Frontal cortex (tissue), 4 donors: Measurements from ENCODE around the gene MYO3B. TPM values are rescaled to one million over a fixed set of nuclear protein-coding genes. Genes with fewer than 3 reads are reported as not detected.

Experiments used
- DNase-seq, 2 donors: peaks; one replicate each; pipeline ENCODE4 v3.0.0; 2012; ENCODE audit warnings: low spot score in 2 of 2
- FAIRE-seq: peaks from 2 replicates; lab custom pipeline; 2012; peaks lifted over from hg19 to GRCh38; lab: Jason Lieb, UNC
- total RNA-seq: library from RNA; depleted of rRNA; stranded (reverse); fragments of >200 nt; gene quantifications from one replicate; pipeline ENCODE4 v1.2.3, GENCODE V29; 2014
- donor health status: control.
- donor health status: control.
- donor health status: control.

The MYO3B gene
- total RNA-seq, 1 donor from 2014 or later = 0.41 TPM

DNA sequence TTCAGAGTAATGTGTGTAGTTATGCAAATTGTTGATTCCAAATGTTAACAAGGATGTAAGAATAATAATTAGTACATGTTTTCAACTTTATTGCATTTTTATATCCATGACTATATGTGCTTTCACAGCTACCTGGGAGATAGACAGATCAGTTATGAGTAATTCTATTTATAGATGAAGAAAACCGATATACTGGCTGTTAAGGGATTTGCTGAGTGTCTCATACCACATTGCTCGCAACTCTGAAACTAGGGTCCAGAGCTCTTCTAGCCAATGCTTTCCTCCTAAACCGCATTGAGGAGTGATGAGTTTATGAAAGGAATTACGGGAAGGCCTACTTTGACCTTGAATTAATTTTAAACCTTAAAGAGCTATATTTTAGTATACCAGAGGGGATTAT, 202.3 kb downstream of the MYO3B start:
- no peak for DNase-seq
- FAIRE-seq = no peak

DNA sequence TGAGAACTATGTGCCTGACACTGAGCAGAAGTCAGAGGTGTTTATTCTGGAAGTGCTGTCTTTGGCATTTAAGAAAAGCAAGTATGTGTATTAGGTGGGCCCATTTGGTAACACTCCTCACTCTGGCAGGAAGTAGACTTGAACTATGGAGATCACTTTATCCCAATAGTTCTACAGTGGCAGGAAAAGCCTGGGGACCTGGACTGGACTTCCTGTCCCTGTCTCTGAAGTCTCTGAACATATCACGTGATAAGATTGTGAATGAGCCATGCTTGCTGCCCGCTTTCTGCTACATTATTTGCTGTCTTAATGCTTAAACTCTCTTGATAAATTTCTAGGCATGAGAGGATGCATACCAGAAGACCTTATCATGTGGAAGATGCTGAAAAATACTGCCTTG, 203.7 kb downstream of the MYO3B start:
- no peak for DNase-seq
- FAIRE-seq = no peak

DNA sequence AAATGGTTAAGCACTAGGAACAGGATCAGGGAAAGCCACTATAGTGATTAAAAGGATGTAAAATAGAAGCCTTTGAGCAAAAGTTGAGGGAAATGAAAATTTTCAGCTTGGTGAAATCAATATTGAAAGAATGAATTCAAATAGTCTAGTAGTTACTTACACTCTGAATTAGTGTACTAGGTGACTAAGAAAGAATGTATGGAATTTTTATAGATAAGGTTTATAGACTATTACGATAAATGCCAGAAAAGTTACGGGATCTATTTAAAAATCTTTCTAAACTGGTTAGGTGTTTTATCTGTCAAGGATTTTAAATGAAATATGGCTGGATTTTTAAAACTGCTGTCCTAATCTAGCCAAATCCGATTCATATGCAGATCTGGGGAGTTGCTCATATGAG, 208.6 kb downstream of the MYO3B start:
- FAIRE-seq = no peak
- DNase-seq = no peak

DNA sequence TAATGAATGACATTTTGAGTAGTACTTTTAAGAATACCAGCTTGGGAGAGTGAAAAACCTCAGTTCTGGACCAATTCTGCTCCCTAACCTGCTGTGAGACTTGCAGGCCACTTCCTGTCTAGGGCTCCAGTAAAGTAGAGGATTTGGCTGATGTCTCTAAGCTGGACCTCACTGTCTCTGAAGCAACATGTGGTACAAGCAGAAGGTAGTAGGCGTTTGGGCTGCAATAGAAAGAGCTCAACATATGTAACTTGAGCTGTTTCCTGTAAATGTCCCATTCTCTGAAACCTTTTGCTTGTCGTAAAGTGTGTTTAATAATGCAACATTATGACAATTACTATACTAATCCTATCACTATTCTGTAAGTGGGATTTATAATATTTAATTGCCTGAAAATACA, 213.1 kb downstream of the MYO3B start:
- DNase-seq = no peak
- no peak for FAIRE-seq

DNA sequence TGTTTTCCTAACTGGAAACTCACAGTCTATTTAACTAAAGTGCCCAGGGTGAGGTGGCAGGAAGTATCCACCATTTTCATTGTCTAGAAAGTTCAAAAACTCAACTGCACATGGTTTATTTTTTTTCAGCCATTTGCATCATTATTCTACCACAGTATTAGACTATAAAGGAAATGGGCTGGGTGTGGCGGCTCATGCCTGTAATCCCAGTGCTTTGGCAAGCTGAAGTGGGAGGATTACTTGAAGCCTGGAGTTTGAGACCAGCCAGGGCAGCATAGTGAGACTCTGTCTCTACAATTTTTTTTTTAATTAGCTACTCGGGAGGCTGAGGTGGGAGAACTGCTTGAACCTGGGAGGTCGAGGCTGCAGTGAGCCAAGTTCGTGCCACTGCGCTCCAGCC, 213.8 kb downstream of the MYO3B start:
- no peak for FAIRE-seq

DNA sequence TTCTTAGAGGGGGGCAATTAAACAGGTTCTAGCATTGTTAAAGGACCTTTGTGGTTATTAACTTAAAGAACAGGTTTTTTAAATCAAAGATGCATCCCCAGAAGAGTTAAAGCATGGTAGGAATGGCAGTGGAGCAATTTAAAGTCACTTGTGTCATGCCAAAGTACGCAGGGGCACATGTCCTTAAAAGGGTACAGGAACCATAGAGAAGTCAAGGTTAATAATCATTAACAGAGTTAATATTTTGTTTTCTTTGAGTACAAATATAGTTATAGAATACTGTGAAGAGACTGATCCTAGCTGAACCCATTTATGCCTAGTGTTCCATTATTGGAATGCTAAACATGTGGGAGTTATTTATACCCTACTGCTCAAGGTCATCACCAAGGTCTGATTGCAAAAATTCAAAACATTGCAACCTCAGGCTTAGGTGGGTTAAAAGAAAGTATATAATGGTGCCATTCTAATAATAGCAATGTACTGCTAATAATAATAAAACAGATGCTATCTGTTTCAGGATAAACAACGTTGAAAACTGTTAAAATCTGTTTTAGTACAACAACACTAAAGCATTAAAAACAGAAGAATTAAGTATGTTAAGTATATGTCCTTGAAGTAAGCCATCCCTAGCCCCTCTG, 216.0 kb downstream of the MYO3B start:
- FAIRE-seq (no peak), DNase-seq (no peak)

More for the DNA sequence above, 213.8 kb downstream of the MYO3B start:
- DNase-seq = no peak

DNA sequence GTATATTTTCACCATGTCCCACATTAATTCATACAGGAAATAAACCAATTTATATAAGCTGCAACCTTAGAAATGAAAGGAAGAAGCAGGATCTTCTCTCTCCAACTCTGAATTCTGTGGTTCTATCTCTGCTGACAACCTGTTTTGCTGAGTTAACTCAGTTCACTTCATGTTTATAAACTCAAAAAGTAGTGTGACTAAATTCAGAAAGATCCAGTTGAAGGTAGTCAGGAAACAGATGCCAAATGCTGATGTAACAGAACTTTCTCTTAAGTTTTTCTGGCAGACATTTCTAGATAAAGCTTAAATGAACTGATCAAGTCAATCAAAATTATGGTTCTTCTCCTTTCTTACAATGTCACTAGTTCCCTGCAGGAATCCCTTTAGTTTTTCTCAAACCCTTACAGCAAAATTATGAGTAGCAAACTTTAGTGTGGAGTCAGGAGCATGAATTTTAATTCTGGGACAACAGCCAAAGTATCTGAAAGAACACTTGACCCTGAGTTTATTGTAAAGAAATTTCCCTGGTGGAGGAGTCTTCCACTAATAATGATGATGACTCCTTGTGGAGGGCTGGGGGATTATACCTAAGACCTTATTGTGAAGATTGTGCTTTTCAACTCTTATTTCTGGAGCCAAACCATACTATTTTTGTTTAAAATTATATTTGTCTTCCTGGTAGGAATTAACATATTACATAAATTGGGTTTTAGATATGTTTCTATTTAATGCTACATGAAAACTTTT, 216.9 kb downstream of the MYO3B start:
- FAIRE-seq (no peak), DNase-seq (no peak)

DNA sequence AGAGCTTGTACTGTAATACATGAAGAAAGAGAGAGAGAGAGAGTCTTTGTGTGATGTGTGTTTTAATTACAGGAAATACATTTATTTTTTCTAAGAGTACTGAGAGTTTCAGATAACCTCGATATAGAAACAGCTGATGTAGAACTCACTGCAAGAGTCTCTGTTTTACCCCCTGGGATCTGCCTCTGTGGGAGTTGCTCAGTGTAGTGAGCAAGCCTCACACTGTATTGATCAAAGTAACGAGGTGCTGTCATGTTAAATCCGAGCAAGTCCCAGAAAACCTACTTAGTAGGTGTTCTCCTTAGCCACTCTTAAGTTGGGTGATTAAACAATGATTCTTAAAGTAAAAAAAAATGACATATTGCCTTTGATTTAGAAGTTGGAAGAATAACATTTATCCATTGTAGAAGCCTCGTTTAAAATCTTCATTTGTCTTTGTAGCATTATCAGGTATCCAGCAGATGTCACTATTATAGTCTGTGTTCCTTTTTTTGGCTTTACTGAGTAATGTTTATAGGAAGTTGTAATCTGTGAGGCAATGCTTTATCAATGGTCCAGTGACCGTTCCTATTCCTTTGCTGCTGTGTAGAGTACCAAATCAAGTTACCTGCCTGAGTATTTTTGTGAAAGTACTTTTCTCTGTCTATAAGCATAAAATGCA, 219.0 kb downstream of the MYO3B start:
- FAIRE-seq (no peak), DNase-seq (peak in 1 of 2 donors; percentile 15)

DNA sequence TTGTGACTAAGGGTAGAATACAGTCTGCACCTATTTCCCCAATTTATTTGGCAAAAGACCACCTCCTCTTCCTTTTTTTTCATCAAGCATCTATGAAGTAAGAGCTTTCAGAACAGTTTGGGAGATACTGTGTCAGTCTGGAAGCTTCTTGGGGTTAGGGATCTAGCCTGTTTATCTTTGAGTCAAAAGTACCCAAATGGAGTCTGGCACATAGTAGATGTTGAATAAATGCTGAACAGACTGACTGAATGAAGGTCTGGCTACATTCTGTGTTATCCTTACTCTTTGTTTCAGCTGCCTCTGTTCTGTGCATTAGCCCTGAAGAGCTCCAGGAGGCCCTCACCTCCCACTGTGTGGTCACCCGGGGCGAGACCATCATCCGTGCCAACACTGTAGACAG, 223.2 kb downstream of the MYO3B start:
- DNase-seq (no peak), FAIRE-seq (no peak)

DNA sequence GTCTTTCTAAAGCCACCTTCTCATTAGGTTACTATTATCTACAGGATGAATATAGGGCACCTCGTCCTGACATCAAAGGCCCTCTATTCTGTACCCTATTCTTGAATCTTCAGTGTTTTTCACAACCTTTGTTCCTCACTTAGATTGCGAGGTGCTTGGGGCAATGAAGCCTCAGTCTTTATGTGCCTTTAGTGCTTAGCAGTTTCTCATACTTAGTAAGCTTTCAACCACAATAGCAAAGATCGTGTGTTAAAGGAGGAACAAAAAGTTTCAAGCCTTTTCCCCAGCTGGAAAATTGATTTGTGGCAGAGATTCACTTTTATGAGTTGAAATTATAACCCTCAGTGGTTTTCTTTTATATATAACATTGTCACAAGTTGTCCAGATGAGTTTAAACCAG, 226.9 kb downstream of the MYO3B start:
- FAIRE-seq (no peak), DNase-seq (no peak)

DNA sequence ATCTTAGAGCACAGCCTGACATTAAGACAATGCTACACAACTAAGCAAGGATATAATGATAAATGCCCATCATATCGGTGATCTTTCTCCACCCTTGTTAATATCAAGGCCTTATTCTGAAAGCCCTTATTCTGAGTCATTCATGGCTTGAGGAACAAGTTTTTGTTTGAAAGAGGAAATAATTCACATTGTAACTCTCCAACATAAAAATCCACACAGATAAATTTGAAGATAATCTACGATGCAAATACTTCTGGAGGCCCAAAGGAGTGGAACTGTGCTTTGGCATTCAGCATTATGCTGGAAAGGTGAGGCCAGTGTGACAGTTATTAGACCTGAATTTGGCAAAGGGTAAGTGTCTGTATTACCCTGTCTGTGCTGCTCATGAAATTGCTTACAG, 227.4 kb downstream of the MYO3B start:
- no peak for DNase-seq
- FAIRE-seq = no peak

DNA sequence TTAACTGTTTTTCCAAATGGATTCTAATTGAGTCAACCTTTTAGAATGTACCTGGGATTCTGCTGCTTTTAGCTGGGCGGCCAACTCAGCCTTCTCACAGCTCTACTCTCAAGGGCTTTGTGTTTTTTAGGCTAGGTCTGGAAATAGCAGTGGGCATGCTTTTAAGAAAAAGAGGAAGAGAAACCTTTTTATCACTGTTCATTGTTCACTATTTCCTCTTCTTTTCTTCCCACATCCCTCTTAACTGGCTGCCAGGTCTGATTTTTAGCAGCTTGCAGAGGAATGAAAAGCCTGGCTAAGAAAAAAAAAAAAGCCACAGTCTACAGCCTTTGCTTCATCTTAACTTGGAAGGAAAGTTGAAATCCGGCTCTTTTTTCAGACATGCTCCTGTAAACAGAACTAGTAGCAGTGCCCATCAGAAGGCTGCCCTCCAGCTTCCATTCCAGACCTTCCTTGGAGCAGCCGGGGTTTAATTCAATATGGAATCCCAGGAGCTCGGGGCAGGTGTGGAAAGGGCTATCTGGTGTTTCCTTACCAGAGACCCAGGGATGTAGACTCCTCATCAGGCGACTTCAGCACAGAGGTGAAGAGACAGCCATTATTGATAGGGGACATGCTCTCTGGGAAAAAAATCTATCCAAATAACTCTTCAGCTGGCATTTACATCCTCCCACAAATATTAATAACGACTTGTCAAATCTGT, 230.7 kb downstream of the MYO3B start:
- FAIRE-seq = no peak
- no peak for DNase-seq

DNA sequence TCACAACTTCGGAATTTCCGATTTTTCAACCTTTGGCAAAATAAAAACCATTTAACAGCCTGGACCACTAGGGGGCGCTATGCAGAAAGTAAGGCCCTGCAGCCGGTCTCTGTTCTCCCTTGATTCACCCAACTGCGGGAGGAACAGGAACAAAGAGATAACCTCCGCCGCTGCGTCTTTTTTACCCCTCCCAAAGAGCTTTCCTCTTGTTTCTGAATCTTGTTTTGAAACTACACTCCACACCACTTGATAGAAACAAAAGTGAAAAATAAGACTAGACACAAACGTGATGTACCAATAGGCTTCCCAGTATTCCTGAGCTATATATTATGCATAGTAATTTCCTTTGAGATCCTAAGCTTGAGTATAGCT, 231.2 kb downstream of the MYO3B start:
- DNase-seq = peak; percentile 3 to 29
- FAIRE-seq = no peak

DNA sequence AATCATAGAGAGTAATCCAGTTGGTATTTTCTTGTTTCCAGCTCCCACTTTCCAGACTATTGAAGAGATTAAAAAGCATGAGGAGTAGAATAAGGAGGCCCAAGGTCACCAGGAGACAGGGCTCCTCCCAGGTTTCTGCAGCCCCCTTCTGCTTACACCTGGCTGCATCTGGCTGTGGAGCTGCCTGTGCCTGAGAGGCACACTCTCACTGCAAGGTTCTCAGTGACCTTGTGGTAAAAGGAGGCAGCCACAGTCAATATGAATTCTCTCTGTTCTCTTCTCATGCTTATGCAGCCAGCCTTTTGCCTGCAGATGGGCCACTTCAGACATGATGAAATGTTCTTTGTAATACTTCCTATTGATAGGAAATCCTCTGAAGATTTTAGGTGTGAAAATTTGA, 233.7 kb downstream of the MYO3B start:
- no peak for DNase-seq
- FAIRE-seq = no peak

DNA sequence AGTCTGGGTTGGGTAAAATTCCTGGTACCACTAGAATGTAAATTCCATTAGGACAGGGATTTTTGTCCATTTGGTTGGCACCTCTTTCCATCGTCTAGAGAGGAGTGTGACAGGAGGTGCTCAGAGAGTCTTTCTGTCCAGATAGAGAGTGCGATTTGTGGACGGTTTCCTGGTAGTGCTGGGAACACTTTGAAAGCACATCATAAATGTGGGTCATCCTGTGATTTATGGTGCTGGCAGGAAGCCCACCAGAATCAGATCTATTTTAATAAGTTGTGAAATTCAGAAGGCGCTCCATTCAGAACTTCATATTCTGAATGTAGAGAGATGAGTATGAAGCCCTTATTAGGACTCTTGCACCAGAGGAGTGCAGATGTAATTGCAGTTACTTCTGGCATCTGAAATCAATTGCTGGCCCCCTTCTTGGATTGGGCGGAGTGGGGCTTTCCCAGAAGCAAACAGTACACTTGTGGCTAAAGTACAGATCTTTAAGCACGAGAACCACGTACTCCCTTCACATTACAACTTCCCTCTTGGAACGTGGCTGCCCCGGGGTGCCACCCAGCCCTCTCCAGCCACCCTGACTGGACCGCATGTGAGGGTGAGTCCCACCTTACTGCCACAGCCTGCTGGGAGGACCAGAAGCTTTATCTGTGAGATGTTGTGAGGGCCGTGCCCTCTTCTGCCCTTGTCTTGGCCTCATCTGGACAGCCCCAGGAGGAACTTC, 243.2 kb downstream of the MYO3B start:
- DNase-seq (no peak), FAIRE-seq (no peak)

DNA sequence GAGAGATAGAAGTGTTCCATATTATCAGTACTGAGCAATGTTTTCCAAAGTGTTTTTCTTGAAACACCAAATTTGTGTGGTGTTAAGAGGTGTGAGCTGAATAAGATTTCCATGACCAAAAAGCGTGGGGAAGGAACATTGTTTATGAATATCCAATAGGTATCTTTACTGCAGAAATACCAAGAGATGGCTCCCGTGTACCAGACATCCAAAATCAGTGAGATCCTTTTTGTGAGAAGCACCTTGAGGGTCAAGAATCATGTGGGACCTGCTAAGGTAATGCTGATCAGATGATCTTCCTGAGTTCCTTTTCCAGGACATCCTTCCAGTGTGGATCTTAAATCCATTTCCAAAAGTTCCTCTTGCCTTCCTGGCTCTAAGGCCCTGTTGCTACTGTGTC, 246.0 kb downstream of the MYO3B start:
- DNase-seq (no peak), FAIRE-seq (no peak)

DNA sequence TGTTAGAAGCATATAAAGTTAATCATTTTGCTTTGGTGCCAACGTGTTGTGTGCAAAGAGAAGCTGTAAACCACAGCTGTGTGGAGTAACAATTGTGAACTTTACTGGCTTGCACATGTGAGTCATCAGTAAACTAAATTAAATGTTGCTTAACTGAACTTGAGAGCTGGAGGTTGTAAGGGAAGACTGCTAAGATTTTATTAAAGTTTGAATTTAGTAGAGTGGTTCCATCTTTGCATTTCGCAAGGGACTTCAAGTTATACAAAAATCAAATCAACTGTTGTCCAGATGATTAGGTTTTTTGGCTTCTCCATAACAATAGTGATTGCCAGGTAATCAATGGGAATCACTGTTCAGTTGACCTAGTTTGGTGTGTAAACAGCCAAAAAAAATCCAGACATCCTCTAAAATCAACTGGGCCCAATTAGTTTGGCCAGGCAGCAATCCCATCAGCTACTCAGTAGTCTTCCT, 247.4 kb downstream of the MYO3B start:
- DNase-seq = no peak

DNA sequence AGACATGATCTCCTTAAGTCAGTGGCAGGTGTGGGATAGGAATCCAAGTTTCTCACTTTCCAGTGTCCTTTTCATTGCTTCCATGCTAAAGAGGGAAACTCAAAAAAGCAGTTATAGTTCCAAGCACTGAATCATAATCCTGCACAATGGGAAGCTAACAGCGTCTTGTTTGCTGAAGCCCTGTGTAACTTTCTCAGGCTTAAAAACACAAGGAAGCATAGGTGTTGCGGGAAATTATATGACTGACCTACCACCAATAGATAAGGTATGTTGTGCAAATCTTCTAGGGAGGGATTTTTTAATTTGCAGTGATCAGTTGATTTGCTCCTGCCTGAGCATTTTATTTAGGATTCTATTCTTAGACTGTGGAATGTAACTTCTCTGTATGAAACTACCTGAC, 250.9 kb downstream of the MYO3B start:
- DNase-seq (no peak), FAIRE-seq (no peak)

More for the DNA sequence above, 247.4 kb downstream of the MYO3B start:
- no peak for FAIRE-seq

DNA sequence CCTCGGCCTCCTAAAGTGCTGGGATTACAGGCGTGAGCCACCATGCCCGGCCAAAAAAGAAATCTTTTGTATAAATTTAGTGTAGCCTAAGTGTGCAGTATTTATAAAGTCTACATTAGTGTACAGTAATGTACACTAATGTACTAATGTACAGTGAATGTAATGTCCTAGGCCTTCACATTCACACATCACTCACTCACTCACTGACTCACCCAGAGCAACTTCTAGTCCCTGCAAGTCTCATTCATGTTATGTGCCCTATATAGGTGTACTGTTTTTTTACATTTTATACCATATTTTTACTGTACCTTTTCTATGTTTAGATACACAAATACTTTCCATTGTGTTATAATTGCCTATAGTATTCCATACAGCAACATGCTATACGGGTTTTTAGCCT, 254.9 kb downstream of the MYO3B start:
- FAIRE-seq (no peak), DNase-seq (no peak)

DNA sequence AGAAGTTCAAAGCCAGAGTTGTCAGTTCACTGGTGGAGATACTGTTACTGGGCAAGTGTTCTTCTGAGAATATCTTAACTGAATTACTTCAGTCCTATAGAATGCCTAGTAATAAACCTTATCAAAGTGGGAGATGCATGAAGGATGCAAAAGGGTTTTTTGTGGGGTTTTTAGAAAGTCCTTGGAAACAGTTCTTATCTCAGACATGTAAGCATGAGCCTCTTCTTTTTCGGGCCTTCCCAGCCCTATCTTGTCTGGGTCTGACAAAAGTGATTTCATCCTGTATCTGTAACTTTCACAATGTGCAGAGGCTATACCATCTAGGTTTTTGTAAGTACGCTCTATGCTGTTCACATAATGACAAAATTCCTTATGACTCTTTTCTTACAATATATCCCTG, 255.5 kb downstream of the MYO3B start:
- FAIRE-seq (no peak), DNase-seq (no peak)
